Panc1 (cell line): ENCODE data around the gene NCAPD3. TPM values are rescaled to one million over a fixed set of nuclear protein-coding genes. Genes with fewer than 3 reads are reported as not detected.

Experiments used
- ATAC-seq: fragments of 200-7000 bp; cut with Tn5 transposase; 2 replicates; pipeline ENCODE4 v1.9.1; 2020; ENCODE audit warnings: mild to moderate bottlenecking, moderate library complexity
- BruUV-seq: library from RNA; stranded (reverse); fragments of 400-500 nt; replicated peaks from 2 replicates; lab custom pipeline; 2021; lab: Mats Ljungman, UMichigan
- CTCF ChIA-PET: fragments of 300-600 bp; sonication (Branson Sonifier 250); formaldehyde crosslinking; loops from one replicate; lab custom pipeline; 2022; ENCODE audit warnings: antibody characterized with exemption; lab: Charles Lee
- POLR2A ChIA-PET: fragments of 300-600 bp; sonication (Branson Sonifier 250); formaldehyde crosslinking; loops from one replicate; lab custom pipeline; 2022; ENCODE audit warnings: antibody characterized with exemption; lab: Charles Lee
- DNase-seq: peaks from one replicate; pipeline ENCODE4 v3.0.0-alpha.2; 2010; ENCODE audit warnings: low read depth, low spot score
- H3K27ac ChIP-seq: 2 replicates; pipeline ENCODE4 v1.5.1; 2011; ENCODE audit warnings: mild to moderate bottlenecking, low read length, inconsistent platforms
- H3K27me3 ChIP-seq: fragments of 200-500 bp; sonication (Bioruptor generic); 2 replicates; pipeline ENCODE4 v1.6.0; 2014; ENCODE audit warnings: low read length, inconsistent platforms; ENCODE audit not compliant: control insufficient read depth, insufficient read depth
- H3K36me3 ChIP-seq: fragments of 200-500 bp; sonication (Bioruptor generic); 2 replicates; pipeline ENCODE4 v1.5.1; 2014; ENCODE audit warnings: inconsistent platforms, mild to moderate bottlenecking, low read length, moderate library complexity; ENCODE audit not compliant: control insufficient read depth, insufficient read depth
- H3K4me1 ChIP-seq: 2 replicates; pipeline ENCODE4 v1.5.1; 2011; ENCODE audit warnings: inconsistent platforms, mild to moderate bottlenecking, low read length, moderate library complexity; ENCODE audit not compliant: control insufficient read depth, insufficient read depth
- H3K4me3 ChIP-seq, 2 experiments: 2 replicates each; pipeline ENCODE4 v1.5.1; 2011 to 2012; ENCODE audit warnings: low read depth in 2 of 2, low read length in 2 of 2, mild to moderate bottlenecking in 2 of 2, inconsistent platforms in 1 of 2, moderate library complexity in 1 of 2
- H3K9me3 ChIP-seq: fragments of 200-500 bp; sonication (Bioruptor generic); 2 replicates; pipeline ENCODE4 v1.5.1; 2014; ENCODE audit warnings: low read depth, mild to moderate bottlenecking, inconsistent platforms, low read length, moderate library complexity; ENCODE audit not compliant: control insufficient read depth, insufficient read depth
- POLR2AphosphoS5 ChIP-seq: IDR thresholded peaks from 2 replicates; pipeline ENCODE4 v1.6.1; 2012; ENCODE audit warnings: mild to moderate bottlenecking, low read depth, low read length, moderate library complexity
- SIN3A ChIP-seq: IDR thresholded peaks from 2 replicates; pipeline ENCODE4 v1.6.1; 2012; ENCODE audit warnings: low read depth, mild to moderate bottlenecking, low read length, moderate library complexity, borderline replicate concordance; ENCODE audit not compliant: insufficient read depth
- TCF7L2 ChIP-seq: IDR thresholded peaks from 2 replicates; pipeline ENCODE4 v1.6.1; 2011; ENCODE audit warnings: mild to moderate bottlenecking, low read depth, low read length, inconsistent platforms
- in situ Hi-C: cut with HindIII; loops from 2 replicates; pipeline ENCODE4 v1.10.0; 2016; ENCODE audit warnings: low sequenced_read_pairs, low pct_unique_long_range_greater_than_20kb
- intact Hi-C: fragments of 100-400 bp; cut with micrococcal nuclease; formaldehyde crosslinking; loops from one replicate; pipeline ENCODE4 v1.10.0; 2022; ENCODE audit not compliant: unreplicated experiment
- total RNA-seq: library from RNA; stranded (reverse); gene quantifications from one replicate; pipeline ENCODE4 v1.2.1, GENCODE V29; 2021; ENCODE audit not compliant: unreplicated experiment
- TF ChIP-seq, protein P1 (sequence below), 2 experiments: IDR thresholded peaks; 2 replicates each; pipeline ENCODE4 v1.6.1; 2011 to 2012; ENCODE audit warnings: low read depth in 2 of 2, control low read depth in 1 of 2, low read length in 1 of 2, mild to moderate bottlenecking in 1 of 2, moderate library complexity in 1 of 2; ENCODE audit not compliant: insufficient read depth in 1 of 2
- TF ChIP-seq, protein P2 (sequence below): fragments of 450-650 bp; IDR thresholded peaks from 2 replicates; pipeline ENCODE4 v1.5.1; 2017; ENCODE audit warnings: mild to moderate bottlenecking

Gene NCAPD3
- total RNA-seq, 1 experiment from 2014 or later = 75.9 TPM

DNA sequence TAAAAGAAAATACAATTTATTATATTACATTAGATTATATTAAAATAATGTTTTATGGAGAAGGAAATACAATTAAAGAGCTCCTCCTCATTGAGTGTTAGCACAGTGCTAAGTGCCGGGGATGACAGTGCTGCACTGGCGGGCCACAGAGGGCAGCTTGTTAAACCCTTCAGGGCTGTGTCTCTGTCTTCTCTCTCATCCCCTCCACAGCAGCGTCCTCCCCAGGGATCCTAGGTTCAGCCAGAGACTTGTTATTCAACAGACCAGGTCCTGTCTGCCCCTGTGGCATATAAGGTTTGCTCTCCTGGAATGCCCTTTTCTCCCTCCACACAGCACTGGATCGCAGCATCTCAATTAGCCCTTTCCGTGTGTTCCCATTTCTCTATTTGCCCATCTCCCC lies 15.2 kb upstream of the NCAPD3 start:
- in situ Hi-C loops (no loop called here), intact Hi-C loops (no loop called here)
- CTCF ChIA-PET = no interaction called here
- no peaks in the 10 kb centered on the region for H3K27me3 ChIP-seq
- POLR2A ChIA-PET = no interaction called here
- ATAC-seq (no peak), DNase-seq (no peak)
- no peaks in the 10 kb centered on the region for H3K4me1 ChIP-seq
- H3K9me3 ChIP-seq = no peaks in the 10 kb centered on the region
- no TSS peak for BruUV-seq
- no peak for TF ChIP-seq SIN3A
- no peak for TF ChIP-seq TCF7L2
- TF ChIP-seq POLR2AphosphoS5 = no peak
- TF ChIP-seq, protein P1, sequence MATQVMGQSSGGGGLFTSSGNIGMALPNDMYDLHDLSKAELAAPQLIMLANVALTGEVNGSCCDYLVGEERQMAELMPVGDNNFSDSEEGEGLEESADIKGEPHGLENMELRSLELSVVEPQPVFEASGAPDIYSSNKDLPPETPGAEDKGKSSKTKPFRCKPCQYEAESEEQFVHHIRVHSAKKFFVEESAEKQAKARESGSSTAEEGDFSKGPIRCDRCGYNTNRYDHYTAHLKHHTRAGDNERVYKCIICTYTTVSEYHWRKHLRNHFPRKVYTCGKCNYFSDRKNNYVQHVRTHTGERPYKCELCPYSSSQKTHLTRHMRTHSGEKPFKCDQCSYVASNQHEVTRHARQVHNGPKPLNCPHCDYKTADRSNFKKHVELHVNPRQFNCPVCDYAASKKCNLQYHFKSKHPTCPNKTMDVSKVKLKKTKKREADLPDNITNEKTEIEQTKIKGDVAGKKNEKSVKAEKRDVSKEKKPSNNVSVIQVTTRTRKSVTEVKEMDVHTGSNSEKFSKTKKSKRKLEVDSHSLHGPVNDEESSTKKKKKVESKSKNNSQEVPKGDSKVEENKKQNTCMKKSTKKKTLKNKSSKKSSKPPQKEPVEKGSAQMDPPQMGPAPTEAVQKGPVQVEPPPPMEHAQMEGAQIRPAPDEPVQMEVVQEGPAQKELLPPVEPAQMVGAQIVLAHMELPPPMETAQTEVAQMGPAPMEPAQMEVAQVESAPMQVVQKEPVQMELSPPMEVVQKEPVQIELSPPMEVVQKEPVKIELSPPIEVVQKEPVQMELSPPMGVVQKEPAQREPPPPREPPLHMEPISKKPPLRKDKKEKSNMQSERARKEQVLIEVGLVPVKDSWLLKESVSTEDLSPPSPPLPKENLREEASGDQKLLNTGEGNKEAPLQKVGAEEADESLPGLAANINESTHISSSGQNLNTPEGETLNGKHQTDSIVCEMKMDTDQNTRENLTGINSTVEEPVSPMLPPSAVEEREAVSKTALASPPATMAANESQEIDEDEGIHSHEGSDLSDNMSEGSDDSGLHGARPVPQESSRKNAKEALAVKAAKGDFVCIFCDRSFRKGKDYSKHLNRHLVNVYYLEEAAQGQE (IDR thresholded peaks at IDR 0.05; ENCODE audit: insufficient read depth in 1 of 2, low read depth in 2 of 2, low read length in 1 of 2) = no peak
- TF ChIP-seq, protein P2, sequence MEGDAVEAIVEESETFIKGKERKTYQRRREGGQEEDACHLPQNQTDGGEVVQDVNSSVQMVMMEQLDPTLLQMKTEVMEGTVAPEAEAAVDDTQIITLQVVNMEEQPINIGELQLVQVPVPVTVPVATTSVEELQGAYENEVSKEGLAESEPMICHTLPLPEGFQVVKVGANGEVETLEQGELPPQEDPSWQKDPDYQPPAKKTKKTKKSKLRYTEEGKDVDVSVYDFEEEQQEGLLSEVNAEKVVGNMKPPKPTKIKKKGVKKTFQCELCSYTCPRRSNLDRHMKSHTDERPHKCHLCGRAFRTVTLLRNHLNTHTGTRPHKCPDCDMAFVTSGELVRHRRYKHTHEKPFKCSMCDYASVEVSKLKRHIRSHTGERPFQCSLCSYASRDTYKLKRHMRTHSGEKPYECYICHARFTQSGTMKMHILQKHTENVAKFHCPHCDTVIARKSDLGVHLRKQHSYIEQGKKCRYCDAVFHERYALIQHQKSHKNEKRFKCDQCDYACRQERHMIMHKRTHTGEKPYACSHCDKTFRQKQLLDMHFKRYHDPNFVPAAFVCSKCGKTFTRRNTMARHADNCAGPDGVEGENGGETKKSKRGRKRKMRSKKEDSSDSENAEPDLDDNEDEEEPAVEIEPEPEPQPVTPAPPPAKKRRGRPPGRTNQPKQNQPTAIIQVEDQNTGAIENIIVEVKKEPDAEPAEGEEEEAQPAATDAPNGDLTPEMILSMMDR = no peak
- H3K4me3 ChIP-seq = no peak overlapping the region
- H3K36me3 ChIP-seq = peaks cover 8% of the 10 kb centered on the region; the same call in 1 of the 2 replicates
- H3K27ac ChIP-seq = no peak overlapping the region

DNA sequence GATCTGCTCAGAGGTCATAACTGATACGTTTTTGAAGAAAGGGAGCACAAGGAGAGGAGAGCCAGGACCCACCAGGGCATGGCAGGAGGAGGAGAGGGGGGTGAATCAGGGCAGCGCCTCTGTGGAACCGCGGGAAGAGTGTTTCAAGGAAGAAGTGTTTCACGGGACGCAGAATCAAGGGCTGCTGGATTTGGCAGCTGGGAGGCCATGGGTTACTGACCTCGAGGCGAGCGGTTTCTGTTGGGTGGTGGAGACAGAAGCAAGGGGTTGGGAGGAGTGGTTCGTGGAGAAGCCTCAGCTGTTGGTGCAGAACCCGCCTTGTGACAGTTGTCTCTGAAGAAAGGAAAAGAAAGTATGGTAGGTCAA lies 13.8 kb upstream of the NCAPD3 start:
- Histone ChIP-seq H3K27ac (no peak overlapping the region), H3K27me3 (no peaks in the 10 kb centered on the region), H3K4me1 (no peaks in the 10 kb centered on the region), H3K9me3 (no peaks in the 10 kb centered on the region), H3K36me3 (peaks cover 8% of the 10 kb centered on the region; the same call in 1 of the 2 replicates), H3K4me3 (no peak overlapping the region)
- in situ Hi-C loops (no loop called here), intact Hi-C loops (no loop called here)
- ATAC-seq = no peak
- BruUV-seq = no TSS peak
- ChIA-PET CTCF (no interaction called here), POLR2A (no interaction called here)
- TF ChIP-seq POLR2AphosphoS5 = no peak
- TF ChIP-seq, protein P1 (IDR thresholded peaks at IDR 0.05; ENCODE audit: insufficient read depth in 1 of 2, low read depth in 2 of 2, low read length in 1 of 2) = no peak
- TF ChIP-seq TCF7L2 = no peak
- no peak for TF ChIP-seq SIN3A
- TF ChIP-seq, protein P2 = no peak
- no peak for DNase-seq
